GM23338 (cell line): ENCODE measurements around the gene UAP1.

Experiments used
- CREB1 ChIP-seq: fragments of 250-450 bp; sonication (Bioruptor Pico); IDR thresholded peaks from 2 replicates; pipeline ENCODE4 v1.5.0; 2020; ENCODE audit warnings: low read depth, mild to moderate bottlenecking, moderate library complexity
- CTCF ChIP-seq, 2 experiments: fragments of 200-600 bp in 1 of 2; sonication (generic) in 1 of 2; conservative IDR thresholded peaks; 2 replicates each; pipeline versions ENCODE4 v1.5.1 to v1.6.1; 2016 to 2017; ENCODE audit warnings: antibody characterized with exemption in 2 of 2, low read depth in 2 of 2, mild to moderate bottlenecking in 2 of 2, moderate library complexity in 1 of 2
- EZH2 ChIP-seq: fragments of 200-600 bp; sonication (generic); IDR thresholded peaks from one replicate; pipeline ENCODE4 v1.8.0; 2017; ENCODE audit warnings: antibody characterized with exemption, mild to moderate bottlenecking, low read depth; ENCODE audit not compliant: unreplicated experiment
- EZH2phosphoT487 ChIP-seq: fragments of 200-600 bp; sonication (generic); IDR thresholded peaks from one replicate; pipeline ENCODE4 v1.8.1; 2018; ENCODE audit warnings: antibody characterized with exemption; ENCODE audit not compliant: unreplicated experiment
- JUNB ChIP-seq: IDR thresholded peaks from one replicate; pipeline ENCODE4 v1.6.1; 2016; ENCODE audit warnings: antibody characterized with exemption; ENCODE audit not compliant: unreplicated experiment
- NANOG ChIP-seq: IDR thresholded peaks from 2 replicates; pipeline ENCODE4 v1.6.1; 2016; ENCODE audit warnings: antibody characterized with exemption, borderline replicate concordance
- POLR2AphosphoS5 ChIP-seq: IDR thresholded peaks from 2 replicates; pipeline ENCODE4 v1.6.1; 2016; ENCODE audit warnings: antibody characterized with exemption, low read depth
- STAT1 ChIP-seq: IDR thresholded peaks from one replicate; pipeline ENCODE4 v1.6.1; 2016; ENCODE audit warnings: antibody characterized with exemption; ENCODE audit not compliant: unreplicated experiment
- ZNF114 ChIP-seq: fragments of 250-450 bp; sonication (Bioruptor Pico); IDR thresholded peaks from 2 replicates; pipeline ENCODE4 v1.5.0; 2020; ENCODE audit warnings: mild to moderate bottlenecking, moderate library complexity
- ZNF331 ChIP-seq: fragments of 250-450 bp; sonication (Bioruptor Pico); IDR thresholded peaks from 2 replicates; pipeline ENCODE4 v1.5.0; 2020; ENCODE audit warnings: low read depth, mild to moderate bottlenecking, moderate library complexity
- ZNF462 ChIP-seq: fragments of 250-450 bp; sonication (Bioruptor Pico); IDR thresholded peaks from 2 replicates; pipeline ENCODE4 v1.5.0; 2020; ENCODE audit warnings: mild to moderate bottlenecking, moderate library complexity
- TF ChIP-seq, protein P1 (sequence below): IDR thresholded peaks from one replicate; pipeline ENCODE4 v1.6.1; 2018; ENCODE audit warnings: antibody characterized with exemption; ENCODE audit not compliant: unreplicated experiment
- TF ChIP-seq, protein P2 (sequence below): IDR thresholded peaks from 2 replicates; pipeline ENCODE4 v1.6.1; 2016; ENCODE audit warnings: antibody characterized with exemption

DNA sequence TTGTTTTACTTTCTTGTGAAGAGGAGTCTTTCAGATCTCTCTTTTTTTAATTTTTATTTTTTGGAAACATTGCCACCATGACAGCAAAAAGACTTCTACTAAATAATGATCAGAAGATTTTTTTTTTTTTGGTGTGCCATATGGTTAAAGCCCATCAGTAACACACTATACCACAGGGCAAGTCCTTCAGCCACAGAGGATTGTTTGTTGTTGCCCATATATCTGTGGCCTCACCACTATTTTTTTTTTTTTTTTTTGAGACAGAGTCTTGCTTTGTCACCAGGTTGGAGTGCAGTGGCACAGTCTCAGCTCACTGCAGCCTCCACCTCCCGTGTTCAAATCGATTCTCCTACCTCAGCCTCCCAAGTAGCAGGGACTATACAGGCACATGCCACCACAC lies 29.2 kb downstream of the UAP1 start:
- TF ChIP-seq EZH2 (no peak), CTCF (conservative IDR thresholded peaks at IDR 0.05; ENCODE audit: low read depth in 2 of 2) (no peak), EZH2phosphoT487 (no peak), POLR2AphosphoS5 (no peak), ZNF114 (no peak), STAT1 (no peak), JUNB (no peak), CREB1 (no peak), ZNF331 (no peak), NANOG (no peak), ZNF462 (no peak)
- TF ChIP-seq, protein P1, sequence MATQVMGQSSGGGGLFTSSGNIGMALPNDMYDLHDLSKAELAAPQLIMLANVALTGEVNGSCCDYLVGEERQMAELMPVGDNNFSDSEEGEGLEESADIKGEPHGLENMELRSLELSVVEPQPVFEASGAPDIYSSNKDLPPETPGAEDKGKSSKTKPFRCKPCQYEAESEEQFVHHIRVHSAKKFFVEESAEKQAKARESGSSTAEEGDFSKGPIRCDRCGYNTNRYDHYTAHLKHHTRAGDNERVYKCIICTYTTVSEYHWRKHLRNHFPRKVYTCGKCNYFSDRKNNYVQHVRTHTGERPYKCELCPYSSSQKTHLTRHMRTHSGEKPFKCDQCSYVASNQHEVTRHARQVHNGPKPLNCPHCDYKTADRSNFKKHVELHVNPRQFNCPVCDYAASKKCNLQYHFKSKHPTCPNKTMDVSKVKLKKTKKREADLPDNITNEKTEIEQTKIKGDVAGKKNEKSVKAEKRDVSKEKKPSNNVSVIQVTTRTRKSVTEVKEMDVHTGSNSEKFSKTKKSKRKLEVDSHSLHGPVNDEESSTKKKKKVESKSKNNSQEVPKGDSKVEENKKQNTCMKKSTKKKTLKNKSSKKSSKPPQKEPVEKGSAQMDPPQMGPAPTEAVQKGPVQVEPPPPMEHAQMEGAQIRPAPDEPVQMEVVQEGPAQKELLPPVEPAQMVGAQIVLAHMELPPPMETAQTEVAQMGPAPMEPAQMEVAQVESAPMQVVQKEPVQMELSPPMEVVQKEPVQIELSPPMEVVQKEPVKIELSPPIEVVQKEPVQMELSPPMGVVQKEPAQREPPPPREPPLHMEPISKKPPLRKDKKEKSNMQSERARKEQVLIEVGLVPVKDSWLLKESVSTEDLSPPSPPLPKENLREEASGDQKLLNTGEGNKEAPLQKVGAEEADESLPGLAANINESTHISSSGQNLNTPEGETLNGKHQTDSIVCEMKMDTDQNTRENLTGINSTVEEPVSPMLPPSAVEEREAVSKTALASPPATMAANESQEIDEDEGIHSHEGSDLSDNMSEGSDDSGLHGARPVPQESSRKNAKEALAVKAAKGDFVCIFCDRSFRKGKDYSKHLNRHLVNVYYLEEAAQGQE: no peak
- TF ChIP-seq, protein P2, sequence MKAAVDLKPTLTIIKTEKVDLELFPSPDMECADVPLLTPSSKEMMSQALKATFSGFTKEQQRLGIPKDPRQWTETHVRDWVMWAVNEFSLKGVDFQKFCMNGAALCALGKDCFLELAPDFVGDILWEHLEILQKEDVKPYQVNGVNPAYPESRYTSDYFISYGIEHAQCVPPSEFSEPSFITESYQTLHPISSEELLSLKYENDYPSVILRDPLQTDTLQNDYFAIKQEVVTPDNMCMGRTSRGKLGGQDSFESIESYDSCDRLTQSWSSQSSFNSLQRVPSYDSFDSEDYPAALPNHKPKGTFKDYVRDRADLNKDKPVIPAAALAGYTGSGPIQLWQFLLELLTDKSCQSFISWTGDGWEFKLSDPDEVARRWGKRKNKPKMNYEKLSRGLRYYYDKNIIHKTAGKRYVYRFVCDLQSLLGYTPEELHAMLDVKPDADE: no peak
